Progenitor cell of endocrine pancreas (in vitro differentiated cells): ENCODE data around the gene NEBL. TPM values are rescaled to one million over a fixed set of nuclear protein-coding genes. Genes with fewer than 3 reads are reported as not detected.

Source experiments
- DNase-seq: peaks from one replicate; pipeline ENCODE4 v3.0.0; 2021; ENCODE audit warnings: low spot score; ENCODE audit not compliant: unreplicated experiment
- H3K27ac Mint-ChIP-seq: 2 replicates; pipeline ENCODE4 v1.8.0; 2021; ENCODE audit warnings: mild to moderate bottlenecking, moderate library complexity, mixed read lengths
- H3K27me3 Mint-ChIP-seq: 2 replicates; pipeline ENCODE4 v1.8.0; 2021; ENCODE audit warnings: mixed read lengths
- H3K36me3 Mint-ChIP-seq: 2 replicates; pipeline ENCODE4 v1.8.0; 2022; ENCODE audit warnings: mixed read lengths; ENCODE audit not compliant: insufficient read depth
- H3K4me1 Mint-ChIP-seq: 2 replicates; pipeline ENCODE4 v1.8.0; 2021; ENCODE audit warnings: low read depth, mixed read lengths
- H3K4me3 Mint-ChIP-seq: 2 replicates; pipeline ENCODE4 v1.8.0; 2021; ENCODE audit warnings: low read depth, mild to moderate bottlenecking, moderate library complexity, mixed read lengths
- H3K9me3 Mint-ChIP-seq: 2 replicates; pipeline ENCODE4 v1.8.0; 2021; ENCODE audit warnings: low read depth, mixed read lengths
- total RNA-seq: library from RNA; stranded (reverse); gene quantifications from 2 replicates; pipeline ENCODE4 v1.2.1, GENCODE V29; 2021
- TF ChIP-seq, protein P1 (sequence below): fragments of 200-600 bp; sonication (generic); IDR thresholded peaks from one replicate; pipeline ENCODE4 v1.5.0; 2021; ENCODE audit warnings: antibody characterized with exemption, mild to moderate bottlenecking; ENCODE audit not compliant: unreplicated experiment

NEBL gene
- total RNA-seq, 1 donor from 2014 or later, result 13.2 TPM

GRCh38 chr10:20935931-20936330 lies 38.8 kb upstream of the NEBL start:
- H3K4me3 Mint-ChIP-seq, result no peak overlapping the region
- peaks cover 13% of the 10 kb centered on the region for H3K36me3 Mint-ChIP-seq
- H3K9me3 Mint-ChIP-seq, result peaks cover 19% of the 10 kb centered on the region
- DNase-seq, result no peak
- no peaks in the 10 kb centered on the region for H3K4me1 Mint-ChIP-seq
- no peak overlapping the region for H3K27ac Mint-ChIP-seq
- TF ChIP-seq, protein P1, sequence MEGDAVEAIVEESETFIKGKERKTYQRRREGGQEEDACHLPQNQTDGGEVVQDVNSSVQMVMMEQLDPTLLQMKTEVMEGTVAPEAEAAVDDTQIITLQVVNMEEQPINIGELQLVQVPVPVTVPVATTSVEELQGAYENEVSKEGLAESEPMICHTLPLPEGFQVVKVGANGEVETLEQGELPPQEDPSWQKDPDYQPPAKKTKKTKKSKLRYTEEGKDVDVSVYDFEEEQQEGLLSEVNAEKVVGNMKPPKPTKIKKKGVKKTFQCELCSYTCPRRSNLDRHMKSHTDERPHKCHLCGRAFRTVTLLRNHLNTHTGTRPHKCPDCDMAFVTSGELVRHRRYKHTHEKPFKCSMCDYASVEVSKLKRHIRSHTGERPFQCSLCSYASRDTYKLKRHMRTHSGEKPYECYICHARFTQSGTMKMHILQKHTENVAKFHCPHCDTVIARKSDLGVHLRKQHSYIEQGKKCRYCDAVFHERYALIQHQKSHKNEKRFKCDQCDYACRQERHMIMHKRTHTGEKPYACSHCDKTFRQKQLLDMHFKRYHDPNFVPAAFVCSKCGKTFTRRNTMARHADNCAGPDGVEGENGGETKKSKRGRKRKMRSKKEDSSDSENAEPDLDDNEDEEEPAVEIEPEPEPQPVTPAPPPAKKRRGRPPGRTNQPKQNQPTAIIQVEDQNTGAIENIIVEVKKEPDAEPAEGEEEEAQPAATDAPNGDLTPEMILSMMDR, result no peak
- no peaks in the 10 kb centered on the region for H3K27me3 Mint-ChIP-seq

DNA sequence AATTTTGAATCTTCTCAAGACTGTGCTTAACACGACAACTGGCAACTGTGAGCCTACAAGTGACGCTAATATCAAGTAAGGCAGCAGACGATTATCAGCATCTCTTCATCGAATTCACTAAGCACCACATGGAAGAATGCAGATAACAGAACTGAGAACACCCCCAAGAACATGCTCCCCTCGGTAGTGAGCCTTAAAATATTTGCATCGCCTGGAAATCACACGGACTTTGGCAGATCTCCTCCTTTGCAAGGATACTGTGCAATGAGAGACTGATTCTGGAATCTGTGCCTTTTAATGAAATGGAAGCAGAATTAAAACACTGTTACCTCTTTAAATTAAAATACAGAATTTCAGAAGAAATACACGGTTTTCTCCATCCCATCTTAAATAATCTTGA lies 38.2 kb upstream of the NEBL start:
- H3K27ac Mint-ChIP-seq, result no peak overlapping the region
- H3K4me3 Mint-ChIP-seq, result no peak overlapping the region
- peaks cover 12% of the 10 kb centered on the region for H3K36me3 Mint-ChIP-seq
- DNase-seq, result no peak
- H3K27me3 Mint-ChIP-seq, result no peaks in the 10 kb centered on the region
- peaks cover 19% of the 10 kb centered on the region for H3K9me3 Mint-ChIP-seq
- no peaks in the 10 kb centered on the region for H3K4me1 Mint-ChIP-seq
- TF ChIP-seq, protein P1, result no peak

GRCh38 chr10:20933705-20934104 lies 36.6 kb upstream of the NEBL start:
- Mint-ChIP-seq H3K27me3 (no peaks in the 10 kb centered on the region), H3K4me3 (no peak overlapping the region), H3K36me3 (peaks cover 8% of the 10 kb centered on the region), H3K9me3 (peaks cover 15% of the 10 kb centered on the region), H3K27ac (no peak overlapping the region), H3K4me1 (no peaks in the 10 kb centered on the region)
- no peak for DNase-seq
- TF ChIP-seq, protein P1, result no peak

- H3K27me3 Mint-ChIP-seq, result no peaks in the 10 kb centered on the region
- H3K4me1 Mint-ChIP-seq, result no peaks in the 10 kb centered on the region
Measured at GRCh38 chr10:20932606-20933126, 35.6 kb upstream of the NEBL start.

DNA sequence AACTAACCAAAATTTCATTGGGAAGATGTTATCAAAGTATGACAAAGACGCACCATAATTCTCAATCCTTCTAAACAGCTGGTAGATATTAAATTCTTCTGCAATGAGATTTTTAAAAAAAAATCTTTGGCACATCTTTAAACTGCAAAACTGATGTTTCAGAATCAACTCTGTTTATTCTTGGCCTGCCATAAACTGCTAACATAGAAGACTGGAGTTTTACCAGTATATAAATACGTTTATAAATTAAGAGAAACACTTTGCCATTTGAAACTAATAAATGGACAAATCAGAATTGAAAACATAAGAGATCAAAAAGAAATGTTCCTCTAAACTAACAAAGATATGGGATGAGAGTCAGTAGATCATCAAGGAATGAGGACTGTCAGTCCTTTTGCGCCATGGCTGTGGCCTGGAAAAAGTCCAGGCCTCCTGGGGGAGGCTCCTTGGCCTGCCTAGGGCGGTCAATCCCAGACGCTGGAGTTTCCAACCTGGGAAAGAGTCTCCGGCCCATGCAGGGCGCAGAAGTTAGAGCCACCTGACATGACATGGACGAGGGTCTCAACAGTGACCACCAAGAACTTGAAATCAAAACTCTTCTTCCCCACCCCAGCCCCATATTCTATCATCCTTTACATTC lies 34.2 kb upstream of the NEBL start:
- TF ChIP-seq, protein P1, result no peak
- Mint-ChIP-seq H3K4me1 (no peaks in the 10 kb centered on the region), H3K27me3 (no peaks in the 10 kb centered on the region), H3K4me3 (no peak overlapping the region), H3K36me3 (no peaks in the 10 kb centered on the region), H3K9me3 (peaks cover 3% of the 10 kb centered on the region), H3K27ac (no peak overlapping the region)
- DNase-seq, result no peak

More at GRCh38 chr10:20932606-20933126, 35.6 kb upstream of the NEBL start:
- TF ChIP-seq, protein P1, result no peak
- Mint-ChIP-seq H3K36me3 (peaks cover 5% of the 10 kb centered on the region), H3K27ac (no peak overlapping the region), H3K4me3 (no peak overlapping the region), H3K9me3 (peaks cover 10% of the 10 kb centered on the region)
- no peak for DNase-seq
